ENCODE measurements around the gene ABLIM3.

ABLIM3 gene

DNA sequence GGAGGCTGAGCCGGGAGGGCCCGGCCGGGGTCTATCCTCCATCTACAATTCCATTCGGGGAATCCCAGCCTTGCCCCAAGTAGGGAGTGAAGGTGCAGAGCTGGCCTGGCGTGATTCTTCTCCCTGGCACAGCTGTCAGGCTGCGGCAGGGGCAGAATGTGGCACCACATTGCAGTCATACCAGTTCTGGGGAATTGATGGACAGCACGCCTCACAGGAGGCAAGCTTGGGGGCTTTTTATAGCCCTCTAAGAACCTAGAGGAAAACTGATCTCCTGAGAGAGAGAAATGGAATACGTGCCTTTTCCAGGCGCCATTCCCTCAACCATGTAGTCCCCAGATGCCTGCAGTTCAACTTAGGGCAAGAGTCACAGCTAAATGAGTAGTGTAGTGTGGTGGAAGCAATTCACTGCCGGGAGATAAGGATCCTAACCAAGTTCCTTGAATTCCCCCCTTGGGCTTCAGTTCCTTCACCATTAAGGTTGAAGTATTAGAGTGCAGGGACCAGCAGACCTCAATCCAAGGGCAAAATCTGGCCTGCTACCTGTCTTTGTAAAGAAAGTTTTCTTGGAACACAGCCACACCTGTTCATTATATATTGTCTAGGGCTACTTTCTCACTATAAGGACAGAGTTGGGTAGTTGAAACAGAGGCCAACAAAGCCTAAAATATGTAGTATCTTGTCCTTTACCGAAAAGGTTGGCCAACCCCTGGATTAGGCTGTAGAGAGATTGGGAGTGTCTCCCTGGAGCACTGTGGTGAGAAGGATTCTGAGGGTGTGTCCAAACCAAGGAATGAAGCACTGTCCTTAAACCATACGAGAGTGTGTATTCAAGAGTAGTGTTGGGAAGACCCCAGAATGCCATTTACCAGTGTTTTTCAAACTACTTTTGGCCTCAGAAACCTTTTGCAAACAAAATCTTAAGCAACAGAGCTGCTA is 141.0 kb downstream of the ABLIM3 start:
- DNase-seq = no peak
- no peak overlapping the region for H3K9ac ChIP-seq (ENCODE audit: low read length)
- no peaks in the 10 kb centered on the region for H3K9me3 ChIP-seq (replicated peaks; ENCODE audit: insufficient read depth, low read length)
- no peak overlapping the region for H3K4me3 ChIP-seq (ENCODE audit: low read length)
- H4K20me1 ChIP-seq (ENCODE audit: insufficient read depth, low read length) = no peaks in the 10 kb centered on the region
- H3K79me2 ChIP-seq (ENCODE audit: low read length) = no peaks in the 10 kb centered on the region
- no peak overlapping the region for H3K27ac ChIP-seq (ENCODE audit: low read length)
- 0 out of 2 replicates have a peak, but pooled peaks cover 6% of the 10 kb centered on the region for H3K4me1 ChIP-seq (ENCODE audit: low read length)
- H3F3A ChIP-seq (ENCODE audit: insufficient read depth, low read length) = no peaks in the 10 kb centered on the region
- H3K27me3 ChIP-seq (replicated peaks; ENCODE audit: insufficient read depth, low read length) = no peaks in the 10 kb centered on the region
- H2AFZ ChIP-seq (ENCODE audit: low read length) = no peak overlapping the region
- no peaks in the 10 kb centered on the region for H3K36me3 ChIP-seq (replicated peaks; ENCODE audit: insufficient read depth, low read length)
- no peaks in the 10 kb centered on the region for H3K9me2 ChIP-seq (replicated peaks; ENCODE audit: insufficient read depth, low read length)
- TF ChIP-seq, protein P1, sequence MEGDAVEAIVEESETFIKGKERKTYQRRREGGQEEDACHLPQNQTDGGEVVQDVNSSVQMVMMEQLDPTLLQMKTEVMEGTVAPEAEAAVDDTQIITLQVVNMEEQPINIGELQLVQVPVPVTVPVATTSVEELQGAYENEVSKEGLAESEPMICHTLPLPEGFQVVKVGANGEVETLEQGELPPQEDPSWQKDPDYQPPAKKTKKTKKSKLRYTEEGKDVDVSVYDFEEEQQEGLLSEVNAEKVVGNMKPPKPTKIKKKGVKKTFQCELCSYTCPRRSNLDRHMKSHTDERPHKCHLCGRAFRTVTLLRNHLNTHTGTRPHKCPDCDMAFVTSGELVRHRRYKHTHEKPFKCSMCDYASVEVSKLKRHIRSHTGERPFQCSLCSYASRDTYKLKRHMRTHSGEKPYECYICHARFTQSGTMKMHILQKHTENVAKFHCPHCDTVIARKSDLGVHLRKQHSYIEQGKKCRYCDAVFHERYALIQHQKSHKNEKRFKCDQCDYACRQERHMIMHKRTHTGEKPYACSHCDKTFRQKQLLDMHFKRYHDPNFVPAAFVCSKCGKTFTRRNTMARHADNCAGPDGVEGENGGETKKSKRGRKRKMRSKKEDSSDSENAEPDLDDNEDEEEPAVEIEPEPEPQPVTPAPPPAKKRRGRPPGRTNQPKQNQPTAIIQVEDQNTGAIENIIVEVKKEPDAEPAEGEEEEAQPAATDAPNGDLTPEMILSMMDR (IDR thresholded peaks at IDR 0.05; ENCODE audit: low read length) = no peak
- no peak for TF ChIP-seq EZH2 (optimal IDR thresholded peaks at IDR 0.05; ENCODE audit: low read depth, low read length)
- TF ChIP-seq EZH2phosphoT487 (IDR thresholded peaks at IDR 0.05; ENCODE audit: low read length) = no peak
- H3K4me2 ChIP-seq (ENCODE audit: low read depth, low read length) = no peak overlapping the region

DNA sequence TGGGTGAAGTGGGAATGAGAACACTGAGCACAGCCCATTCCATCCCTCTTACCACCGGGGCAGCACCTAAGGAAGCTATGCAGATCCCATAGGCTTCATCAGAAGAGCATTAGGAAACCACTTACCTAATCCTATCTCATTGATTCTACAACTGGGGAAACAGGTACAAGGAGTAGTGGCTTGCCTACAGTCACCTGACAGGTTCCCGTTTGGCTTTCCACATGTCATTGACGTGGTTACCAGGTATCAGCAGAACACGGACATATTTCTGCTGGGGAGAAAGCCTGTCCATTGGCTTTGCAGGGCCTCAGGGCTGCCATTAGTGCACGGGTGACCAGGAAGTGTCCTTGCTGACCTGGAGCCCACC is 141.7 kb downstream of the ABLIM3 start:
- Histone ChIP-seq H3K27ac (ENCODE audit: low read length) (no peak overlapping the region), H3K9me3 (replicated peaks; ENCODE audit: insufficient read depth, low read length) (no peaks in the 10 kb centered on the region), H3F3A (ENCODE audit: insufficient read depth, low read length) (no peaks in the 10 kb centered on the region), H3K27me3 (replicated peaks; ENCODE audit: insufficient read depth, low read length) (no peaks in the 10 kb centered on the region), H3K79me2 (ENCODE audit: low read length) (no peaks in the 10 kb centered on the region), H3K4me3 (ENCODE audit: low read length) (no peak overlapping the region), H3K4me2 (ENCODE audit: low read depth, low read length) (no peak overlapping the region), H4K20me1 (ENCODE audit: insufficient read depth, low read length) (no peaks in the 10 kb centered on the region), H3K36me3 (replicated peaks; ENCODE audit: insufficient read depth, low read length) (no peaks in the 10 kb centered on the region), H3K4me1 (ENCODE audit: low read length) (0 out of 2 replicates have a peak, but pooled peaks cover 6% of the 10 kb centered on the region), H3K9ac (ENCODE audit: low read length) (no peak overlapping the region), H2AFZ (ENCODE audit: low read length) (no peak overlapping the region), H3K9me2 (replicated peaks; ENCODE audit: insufficient read depth, low read length) (no peaks in the 10 kb centered on the region)
- no peak for DNase-seq
- TF ChIP-seq EZH2phosphoT487 (IDR thresholded peaks at IDR 0.05; ENCODE audit: low read length) (no peak), EZH2 (optimal IDR thresholded peaks at IDR 0.05; ENCODE audit: low read depth, low read length) (no peak)
- TF ChIP-seq, protein P1 (IDR thresholded peaks at IDR 0.05; ENCODE audit: low read length) = no peak

DNA sequence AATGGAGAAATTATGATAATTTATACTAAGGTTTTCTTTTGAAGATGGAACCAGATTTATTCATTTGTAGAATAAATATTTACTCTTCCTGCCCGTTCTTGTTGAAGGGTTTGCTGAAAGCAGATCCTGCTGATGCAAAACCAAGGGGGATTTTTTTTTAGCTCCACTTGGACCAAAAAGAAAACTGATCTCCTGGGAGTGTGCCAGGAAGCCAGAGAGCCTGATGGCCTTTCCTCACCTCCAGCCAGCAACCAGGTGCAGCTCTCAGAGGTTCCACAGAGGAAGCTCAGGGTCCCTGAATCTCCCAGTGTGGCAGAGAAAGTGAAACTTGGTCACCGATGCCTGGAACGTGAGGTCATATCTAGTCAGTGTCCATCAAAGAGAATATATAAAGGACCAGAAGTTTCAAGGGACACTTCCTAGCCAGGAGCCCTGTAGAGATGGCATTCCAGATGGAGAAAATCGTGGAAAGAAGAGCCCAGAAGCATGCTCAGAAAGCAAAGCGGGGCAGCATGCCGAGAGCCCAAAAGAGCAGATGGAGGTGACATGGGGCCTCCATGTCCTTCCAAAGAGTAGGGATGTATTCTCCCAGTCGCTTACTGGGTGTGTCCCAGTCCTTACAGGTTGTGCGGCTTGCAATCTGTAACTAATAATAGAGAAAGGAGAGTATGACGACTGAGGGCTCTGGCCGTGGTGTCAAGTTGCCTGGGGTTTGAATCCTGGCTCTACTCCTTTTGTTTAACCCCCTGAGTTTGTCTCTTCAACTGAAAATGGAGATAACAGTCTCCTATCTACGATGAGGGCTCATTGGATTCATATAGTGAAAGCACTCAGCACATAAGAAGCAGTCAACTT is 142.6 kb downstream of the ABLIM3 start:
- no peaks in the 10 kb centered on the region for H3K27me3 ChIP-seq (replicated peaks; ENCODE audit: insufficient read depth, low read length)
- H3K4me1 ChIP-seq (ENCODE audit: low read length) = 0 out of 2 replicates have a peak, but pooled peaks cover 6% of the 10 kb centered on the region
- H3K9me2 ChIP-seq (replicated peaks; ENCODE audit: insufficient read depth, low read length) = no peaks in the 10 kb centered on the region
- H3K36me3 ChIP-seq (replicated peaks; ENCODE audit: insufficient read depth, low read length) = no peaks in the 10 kb centered on the region
- no peak overlapping the region for H3K9ac ChIP-seq (ENCODE audit: low read length)
- H3K27ac ChIP-seq (ENCODE audit: low read length) = no peak overlapping the region
- no peak overlapping the region for H3K4me3 ChIP-seq (ENCODE audit: low read length)
- H3K79me2 ChIP-seq (ENCODE audit: low read length) = no peaks in the 10 kb centered on the region
- 0 out of 2 replicates have a peak overlapping the region, but pooled peaks have one; percentile 7 for H3K4me2 ChIP-seq (ENCODE audit: low read depth, low read length)
- no peaks in the 10 kb centered on the region for H3F3A ChIP-seq (ENCODE audit: insufficient read depth, low read length)
- H2AFZ ChIP-seq (ENCODE audit: low read length) = no peak overlapping the region
- TF ChIP-seq EZH2 (optimal IDR thresholded peaks at IDR 0.05; ENCODE audit: low read depth, low read length) (no peak), EZH2phosphoT487 (IDR thresholded peaks at IDR 0.05; ENCODE audit: low read length) (no peak)
- TF ChIP-seq, protein P1 (IDR thresholded peaks at IDR 0.05; ENCODE audit: low read length) = no peak
- H4K20me1 ChIP-seq (ENCODE audit: insufficient read depth, low read length) = no peaks in the 10 kb centered on the region
- no peaks in the 10 kb centered on the region for H3K9me3 ChIP-seq (replicated peaks; ENCODE audit: insufficient read depth, low read length)
- no peak for DNase-seq

Measured in MM.1S (cell line).